NOMO-1 treated with DMSO at 0.1 percent for 48 hours (cell line): ENCODE data around the gene PPFIBP1.
"Not testable (repeated sequence)": the region's sequence is repeated elsewhere in the genome, so short reads cannot be mapped to it uniquely, and the experiment has no call there.

Experiments
- DNase-seq: peaks from one replicate; lab custom pipeline; 2025; ENCODE audit not compliant: unreplicated experiment; lab: John Stamatoyannopoulos, UW

Gene PPFIBP1

GRCh38 chr12:27703720-27704452 is 179.9 kb downstream of the PPFIBP1 start:
- peak; percentile 78 for DNase-seq

GRCh38 chr12:27705263-27705662 is 181.3 kb downstream of the PPFIBP1 start:
- DNase-seq, result no peak

GRCh38 chr12:27707216-27707615 is 183.2 kb downstream of the PPFIBP1 start:
- no peak for DNase-seq

- no peak for DNase-seq
Observed at GRCh38 chr12:27709212-27709931, 185.4 kb downstream of the PPFIBP1 start.

GRCh38 chr12:27709932-27710591 is 186.1 kb downstream of the PPFIBP1 start:
- no peak for DNase-seq

- DNase-seq, result peak; percentile 92
Observed at GRCh38 chr12:27710592-27711316, 186.7 kb downstream of the PPFIBP1 start, which contains the start of gene MRPS35. Gene MRPS35, plus strand, starts transcription at chr12:27710832. Its CDS starts 12 bp downstream, at chr12:27710844.

GRCh38 chr12:27711317-27711682 is 187.3 kb downstream of the PPFIBP1 start:
- DNase-seq, result peak; percentile 29

GRCh38 chr12:27711967-27712366 is 188.0 kb downstream of the PPFIBP1 start:
- DNase-seq, result peak; percentile 5

GRCh38 chr12:27723212-27723611 is 199.2 kb downstream of the PPFIBP1 start:
- DNase-seq, result no peak

- DNase-seq, result no peak
Observed at GRCh38 chr12:27730097-27730588, 206.1 kb downstream of the PPFIBP1 start.

- DNase-seq, result no peak
Observed at GRCh38 chr12:27732281-27732680, 208.3 kb downstream of the PPFIBP1 start.

GRCh38 chr12:27733052-27733656 is 209.1 kb downstream of the PPFIBP1 start:
- DNase-seq, result peak; percentile 46

- DNase-seq, result no peak
Observed at GRCh38 chr12:27733791-27734190, 209.8 kb downstream of the PPFIBP1 start.

GRCh38 chr12:27734321-27734720 is 210.3 kb downstream of the PPFIBP1 start:
- DNase-seq, result not testable (repeated sequence)

- DNase-seq, result no peak
Observed at GRCh38 chr12:27743601-27744000, 219.6 kb downstream of the PPFIBP1 start.
